ENCODE results near the gene TACR1. TPM values are rescaled to one million over a fixed set of nuclear protein-coding genes. Genes with fewer than 3 reads are reported as not detected.

Gene TACR1
- total RNA-seq, 1 donor from 2014 or later, result not detected

DNA sequence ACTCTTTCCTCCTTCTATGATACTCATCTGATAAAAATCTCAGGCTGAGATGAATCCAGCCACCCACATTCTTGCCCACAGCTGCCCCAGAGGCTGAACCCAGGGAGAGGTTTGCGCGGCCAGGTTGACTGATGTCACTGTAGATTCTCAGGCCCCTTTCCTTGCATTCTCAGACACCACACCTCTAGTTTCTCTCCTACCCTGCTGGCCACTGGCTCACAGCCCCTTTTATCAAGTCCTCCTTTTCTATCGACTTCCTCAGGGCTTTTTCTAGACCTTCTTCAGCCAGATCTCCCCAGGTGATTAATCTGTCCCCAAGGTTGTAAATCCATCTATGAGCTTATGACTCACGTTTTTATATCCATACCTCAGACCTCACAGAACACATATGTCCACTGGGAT is 99.8 kb downstream of the TACR1 start:
- ATAC-seq (ENCODE audit: low read depth) (no peak), DNase-seq (no peak)
- ChIA-PET CTCF (no interaction called here), POLR2A (no interaction called here)
- Mint-ChIP-seq H3K27ac (no peak overlapping the region), H3K27me3 (peaks cover 2% of the 10 kb centered on the region), H3K9me3 (peaks cover 3% of the 10 kb centered on the region), H3K36me3 (ENCODE audit: low read depth) (no peaks in the 10 kb centered on the region), H3K4me1 (no peaks in the 10 kb centered on the region), H3K4me3 (no peak overlapping the region)
- intact Hi-C loops (cut with micrococcal nuclease), result loop anchor here (1.0 kb wide), 1 partner anchor 305 kb away; no protein-coding TSS in a partner anchor
- TF ChIP-seq, protein P1, sequence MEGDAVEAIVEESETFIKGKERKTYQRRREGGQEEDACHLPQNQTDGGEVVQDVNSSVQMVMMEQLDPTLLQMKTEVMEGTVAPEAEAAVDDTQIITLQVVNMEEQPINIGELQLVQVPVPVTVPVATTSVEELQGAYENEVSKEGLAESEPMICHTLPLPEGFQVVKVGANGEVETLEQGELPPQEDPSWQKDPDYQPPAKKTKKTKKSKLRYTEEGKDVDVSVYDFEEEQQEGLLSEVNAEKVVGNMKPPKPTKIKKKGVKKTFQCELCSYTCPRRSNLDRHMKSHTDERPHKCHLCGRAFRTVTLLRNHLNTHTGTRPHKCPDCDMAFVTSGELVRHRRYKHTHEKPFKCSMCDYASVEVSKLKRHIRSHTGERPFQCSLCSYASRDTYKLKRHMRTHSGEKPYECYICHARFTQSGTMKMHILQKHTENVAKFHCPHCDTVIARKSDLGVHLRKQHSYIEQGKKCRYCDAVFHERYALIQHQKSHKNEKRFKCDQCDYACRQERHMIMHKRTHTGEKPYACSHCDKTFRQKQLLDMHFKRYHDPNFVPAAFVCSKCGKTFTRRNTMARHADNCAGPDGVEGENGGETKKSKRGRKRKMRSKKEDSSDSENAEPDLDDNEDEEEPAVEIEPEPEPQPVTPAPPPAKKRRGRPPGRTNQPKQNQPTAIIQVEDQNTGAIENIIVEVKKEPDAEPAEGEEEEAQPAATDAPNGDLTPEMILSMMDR (IDR thresholded peaks at IDR 0.05), result no peak

DNA sequence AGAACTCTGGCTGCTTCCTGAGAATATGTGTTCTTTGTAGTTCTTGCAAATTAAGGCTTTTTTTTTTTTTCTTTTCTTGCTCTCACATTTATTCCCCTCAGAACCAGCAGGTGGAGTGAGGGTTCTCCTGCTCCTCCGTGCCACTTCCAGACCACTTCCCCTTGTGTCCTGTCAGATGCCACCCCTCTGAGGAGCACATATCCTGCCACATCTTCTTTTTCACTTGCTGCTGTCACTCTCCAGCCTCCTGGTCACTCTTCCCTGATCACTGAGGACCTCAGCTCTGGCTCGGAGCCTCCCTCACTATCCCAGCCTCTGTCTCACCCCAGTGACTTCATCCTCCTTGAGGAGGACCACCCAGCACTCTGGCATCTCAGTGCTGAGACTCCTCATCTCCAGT is 100.5 kb downstream of the TACR1 start:
- Mint-ChIP-seq H3K9me3 (peaks cover 3% of the 10 kb centered on the region), H3K36me3 (ENCODE audit: low read depth) (no peaks in the 10 kb centered on the region), H3K4me3 (no peak overlapping the region), H3K27ac (no peak overlapping the region), H3K4me1 (no peaks in the 10 kb centered on the region), H3K27me3 (peaks cover 2% of the 10 kb centered on the region)
- TF ChIP-seq, protein P1 (IDR thresholded peaks at IDR 0.05), result no peak
- ATAC-seq (ENCODE audit: low read depth) (no peak), DNase-seq (no peak)
- POLR2A ChIA-PET, result interaction anchor here (0.7 kb wide), 1 partner anchor 372 kb away, joined by 6 read pairs; no protein-coding TSS in a partner anchor
- intact Hi-C loops (cut with micrococcal nuclease), result loop anchor here (1.0 kb wide), 1 partner anchor 305 kb away; no protein-coding TSS in a partner anchor
- CTCF ChIA-PET, result no interaction called here

DNA sequence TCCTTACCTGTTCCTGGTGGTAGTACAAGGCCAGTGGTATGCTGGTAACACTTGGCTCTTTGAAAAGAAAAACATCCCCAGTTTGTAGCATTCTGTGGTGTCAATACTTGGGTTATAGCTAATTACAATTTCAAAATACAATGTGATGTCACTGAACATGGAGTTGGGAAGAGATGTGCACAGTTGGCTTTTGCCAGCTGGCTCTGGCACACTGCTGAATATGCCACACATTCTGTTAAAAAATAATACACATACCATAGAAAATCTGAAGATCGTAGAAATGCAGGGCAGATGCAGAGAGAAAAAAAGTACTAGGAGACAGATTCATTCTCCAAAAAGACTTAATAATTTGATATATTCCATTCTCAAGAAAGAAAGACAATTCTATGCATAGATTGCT is 101.5 kb downstream of the TACR1 start:
- no peak for ATAC-seq (ENCODE audit: low read depth)
- Mint-ChIP-seq H3K4me1 (no peaks in the 10 kb centered on the region), H3K36me3 (ENCODE audit: low read depth) (no peaks in the 10 kb centered on the region), H3K4me3 (no peak overlapping the region), H3K27me3 (peaks cover 2% of the 10 kb centered on the region), H3K27ac (no peak overlapping the region), H3K9me3 (peaks cover 3% of the 10 kb centered on the region)
- CTCF ChIA-PET, result no interaction called here
- intact Hi-C loops (cut with micrococcal nuclease), result no loop called here
- no peak for DNase-seq
- TF ChIP-seq, protein P1 (IDR thresholded peaks at IDR 0.05), result no peak
- POLR2A ChIA-PET, result no interaction called here

DNA sequence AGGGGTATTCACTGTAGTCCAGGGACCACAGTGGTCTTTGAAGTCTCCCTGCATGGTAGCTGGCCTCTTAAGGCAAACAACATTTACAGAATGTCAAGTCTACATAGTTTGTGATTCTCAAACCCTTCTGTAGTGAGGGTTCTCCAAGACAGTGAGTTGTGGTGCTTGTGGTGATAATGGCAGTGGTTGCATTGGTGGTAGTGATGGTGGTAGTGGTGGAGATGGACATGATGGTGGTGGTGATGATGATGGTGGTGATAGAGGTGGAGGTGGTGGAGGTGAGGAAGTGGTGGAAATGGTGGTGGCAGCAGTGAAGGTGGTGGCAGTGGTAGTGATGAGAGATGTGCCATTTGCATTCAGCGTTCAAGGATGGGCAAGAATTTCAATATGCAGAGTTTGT is 104.9 kb downstream of the TACR1 start:
- DNase-seq, result no peak
- Mint-ChIP-seq H3K27ac (no peak overlapping the region), H3K9me3 (no peaks in the 10 kb centered on the region), H3K27me3 (no peaks in the 10 kb centered on the region), H3K4me1 (no peaks in the 10 kb centered on the region), H3K36me3 (ENCODE audit: low read depth) (no peaks in the 10 kb centered on the region), H3K4me3 (no peak overlapping the region)
- intact Hi-C loops (cut with micrococcal nuclease), result no loop called here
- TF ChIP-seq, protein P1 (IDR thresholded peaks at IDR 0.05), result no peak
- ATAC-seq (ENCODE audit: low read depth), result no peak
- ChIA-PET CTCF (no interaction called here), POLR2A (no interaction called here)

DNA sequence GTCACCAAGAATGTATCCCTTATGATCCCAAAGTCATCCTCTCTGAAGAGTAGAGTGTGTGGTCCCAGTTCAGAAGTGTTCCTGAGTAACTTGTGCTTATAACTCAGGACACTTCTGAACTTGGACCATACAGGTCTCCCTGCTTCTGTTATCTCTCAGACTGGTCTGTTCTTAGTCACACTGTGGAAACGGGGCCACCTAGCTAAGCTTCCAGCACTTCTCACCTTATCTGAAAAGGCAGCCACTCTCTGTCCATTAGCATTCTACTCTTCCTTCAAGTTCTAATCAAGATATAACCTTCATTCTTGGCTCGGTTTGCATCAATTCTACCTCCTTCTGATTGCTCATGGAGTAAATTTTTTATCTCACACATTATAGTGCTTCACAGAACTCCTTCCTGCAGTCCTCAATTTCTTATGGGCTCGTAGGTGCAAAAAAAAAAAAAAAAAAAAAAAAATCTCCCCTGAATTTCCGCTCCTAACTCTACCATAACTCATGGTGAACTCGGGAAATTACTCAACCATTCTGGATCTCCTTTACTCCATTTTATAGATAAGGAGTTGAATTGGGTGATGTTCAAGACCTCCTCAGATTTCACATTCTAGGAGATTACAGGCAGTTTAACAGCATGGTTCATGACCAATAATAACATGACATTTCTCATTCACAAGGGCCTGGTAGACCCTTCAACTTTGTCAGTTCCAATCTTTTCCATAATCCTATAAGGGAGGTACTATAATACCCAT is 108.4 kb downstream of the TACR1 start:
- Mint-ChIP-seq H3K4me1 (no peaks in the 10 kb centered on the region), H3K4me3 (no peak overlapping the region), H3K36me3 (ENCODE audit: low read depth) (no peaks in the 10 kb centered on the region), H3K9me3 (no peaks in the 10 kb centered on the region), H3K27ac (no peak overlapping the region), H3K27me3 (no peaks in the 10 kb centered on the region)
- CTCF ChIA-PET, result no interaction called here
- TF ChIP-seq, protein P1 (IDR thresholded peaks at IDR 0.05), result no peak
- POLR2A ChIA-PET, result no interaction called here
- DNase-seq (no peak), ATAC-seq (ENCODE audit: low read depth) (no peak)
- intact Hi-C loops (cut with micrococcal nuclease), result no loop called here

Data from activated B cell treated with CpG ODN at 0.5 μM for 24 hours (primary cell).